HepG2 (cell line): ENCODE results near the gene ZNF506. TPM values are rescaled to one million over a fixed set of nuclear protein-coding genes. Genes with fewer than 3 reads are reported as not detected.
A peak's percentile ranks its signal among the peaks of the same experiment; 100 is the strongest.

Experiments used
- BRCA1 ChIP-seq: sonication (generic); formaldehyde crosslinking; IDR thresholded peaks from 2 replicates; pipeline ENCODE4 v1.4.0; 2020; ENCODE audit warnings: missing genetic modification reagents
- CHD2 ChIP-seq: IDR thresholded peaks from 2 replicates; pipeline ENCODE4 v1.6.1; 2011; ENCODE audit warnings: low read depth, low read length, improper control_type of control experiment
- FUBP1 ChIP-seq: sonication (generic); formaldehyde crosslinking; IDR thresholded peaks from 2 replicates; pipeline ENCODE4 v1.5.1; 2020; ENCODE audit warnings: missing genetic modification reagents, mild to moderate bottlenecking, borderline replicate concordance
- LCORL ChIP-seq, 2 experiments: fragments of 450-650 bp in 1 of 2; sonication (generic) in 1 of 2; formaldehyde crosslinking in 1 of 2; IDR thresholded peaks; 2 replicates each; pipeline versions ENCODE4 v1.5.0 to v1.6.1; 2017 to 2020; ENCODE audit warnings: antibody characterized with exemption in 1 of 2, missing genetic modification reagents in 1 of 2
- MAFK ChIP-seq, 2 experiments: IDR thresholded peaks in 1 of 2; conservative IDR thresholded peaks in 1 of 2; 2 replicates each; pipeline ENCODE4 v1.6.1; 2011; ENCODE audit warnings: improper control_type of control experiment in 2 of 2, low read length in 2 of 2
- POLR2A ChIP-seq, 2 experiments: IDR thresholded peaks; 2 replicates each; pipeline ENCODE4 v1.6.1; 2011; ENCODE audit warnings: low read depth in 2 of 2, low read length in 2 of 2, mild to moderate bottlenecking in 1 of 2, moderate library complexity in 1 of 2; ENCODE audit not compliant: insufficient read depth in 1 of 2
- RELA ChIP-seq: sonication (generic); formaldehyde crosslinking; IDR thresholded peaks from 2 replicates; pipeline ENCODE4 v1.4.0; 2020; ENCODE audit warnings: missing genetic modification reagents
- REST ChIP-seq, 2 experiments: IDR thresholded peaks; 2 replicates each; pipeline ENCODE4 v1.6.1; 2011 to 2012; ENCODE audit warnings: low read length in 2 of 2, borderline replicate concordance in 1 of 2, low read depth in 1 of 2, mild to moderate bottlenecking in 1 of 2, moderate library complexity in 1 of 2
- SIX1 ChIP-seq: sonication (generic); formaldehyde crosslinking; IDR thresholded peaks from 2 replicates; pipeline ENCODE4 v1.4.0; 2020; ENCODE audit warnings: missing genetic modification reagents, borderline replicate concordance
- SMYD3 ChIP-seq: sonication (generic); formaldehyde crosslinking; IDR thresholded peaks from 2 replicates; pipeline ENCODE4 v1.8.1; 2023; ENCODE audit warnings: mild to moderate bottlenecking, missing genetic modification reagents
- SNAI1 ChIP-seq: sonication (generic); formaldehyde crosslinking; IDR thresholded peaks from 2 replicates; pipeline ENCODE4 v1.5.0; 2020; ENCODE audit warnings: mild to moderate bottlenecking, missing genetic modification reagents, borderline replicate concordance
- TBL1XR1 ChIP-seq: fragments of 150-350 bp; IDR thresholded peaks from 2 replicates; pipeline ENCODE4 v1.6.1; 2014; ENCODE audit warnings: borderline replicate concordance, low read length; ENCODE audit not compliant: partially characterized antibody
- TEAD2 ChIP-seq: sonication (generic); formaldehyde crosslinking; IDR thresholded peaks from 2 replicates; pipeline ENCODE4 v1.9.0; 2021; ENCODE audit warnings: missing genetic modification reagents
- XRCC5 ChIP-seq: fragments of 200-400 bp; formaldehyde crosslinking; optimal IDR thresholded peaks from 2 replicates; pipeline ENCODE3; 2017; ENCODE audit warnings: mild to moderate bottlenecking, low read length
- ZBTB7A ChIP-seq: sonication (generic); formaldehyde crosslinking; IDR thresholded peaks from 2 replicates; pipeline ENCODE4 v1.8.0; 2022; ENCODE audit warnings: mild to moderate bottlenecking, missing genetic modification reagents
- ZGPAT ChIP-seq: IDR thresholded peaks from 2 replicates; pipeline ENCODE4 v1.6.1; 2016; ENCODE audit warnings: mild to moderate bottlenecking
- ZMYM2 ChIP-seq: sonication (generic); formaldehyde crosslinking; IDR thresholded peaks from 2 replicates; pipeline ENCODE4 v1.8.0; 2022; ENCODE audit warnings: mild to moderate bottlenecking, missing genetic modification reagents
- ZNF329 ChIP-seq: sonication (generic); formaldehyde crosslinking; IDR thresholded peaks from 2 replicates; pipeline ENCODE4 v1.9.0; 2021; ENCODE audit warnings: low read depth, mild to moderate bottlenecking, missing genetic modification reagents
- ZNF34 ChIP-seq: sonication (generic); formaldehyde crosslinking; IDR thresholded peaks from 2 replicates; pipeline ENCODE4 v1.4.0; 2020; ENCODE audit warnings: mild to moderate bottlenecking, missing genetic modification reagents, borderline replicate concordance
- ZNF562 ChIP-seq: sonication (generic); formaldehyde crosslinking; IDR thresholded peaks from 2 replicates; pipeline ENCODE4 v1.8.0; 2022; ENCODE audit warnings: missing genetic modification reagents, borderline replicate concordance
- polyA plus RNA-seq, 8 experiments: library from polyadenylated mRNA; depleted of rRNA in 3 of 8; stranded (reverse) in 7 of 8; unstranded in 1 of 8; fragments of >200 nt; fragmentation: Illumina TruSeq in 4 of 8; extraction: Trizol in 4 of 8; gene quantifications; 2 replicates each; pipeline versions ENCODE4 v1.2.1 to v1.2.3, GENCODE V29; 2011 to 2016; ENCODE audit warnings: low read depth in 4 of 8, missing spikeins in 1 of 8, mixed read lengths in 1 of 8; ENCODE audit not compliant: insufficient read depth in 1 of 8
- total RNA-seq, 5 experiments: library from RNA; depleted of rRNA; stranded (reverse); fragments of >200 nt; fragmentation: Illumina TruSeq; extraction: Trizol; gene quantifications; 2 replicates each; pipeline ENCODE4 v1.2.3, GENCODE V29; 2016; ENCODE audit warnings: low read depth in 1 of 5
- TF ChIP-seq, protein P1 (sequence below): sonication (generic); formaldehyde crosslinking; IDR thresholded peaks from 2 replicates; pipeline ENCODE4 v1.4.0; 2020; ENCODE audit warnings: missing genetic modification reagents, mild to moderate bottlenecking, borderline replicate concordance

Gene ZNF506
- total and polyA plus RNA-seq, 2 of the 13 experiments (the other 11 are each of a cell fraction or from before 2014, with no cell fraction given) = not detected

- peak; percentile 76; the same call in 1 of the 2 replicates for TF ChIP-seq ZNF34 (CRISPR knock-in tag)
- TF ChIP-seq TEAD2 (CRISPR knock-in tag) = no peak
- no peak for TF ChIP-seq ZMYM2 (CRISPR knock-in tag)
- TF ChIP-seq REST (IDR thresholded peaks at IDR 0.05; ENCODE audit: borderline replicate concordance in 1 of 2, low read depth in 1 of 2, low read length in 2 of 2) = peak in 1 of 2 experiments; percentile 62; a peak in 1 of 4 replicates
- TF ChIP-seq ZNF329 (CRISPR knock-in tag) = 0 out of 2 replicates have a peak, but pooled peaks have one; percentile 63
- no peak for TF ChIP-seq FUBP1 (CRISPR knock-in tag)
- TF ChIP-seq ZBTB7A (CRISPR knock-in tag) = no peak
- peak; percentile 96 to 98 for TF ChIP-seq POLR2A (IDR thresholded peaks at IDR 0.05; ENCODE audit: insufficient read depth in 1 of 2, low read depth in 2 of 2, low read length in 2 of 2)
- TF ChIP-seq RELA (CRISPR knock-in tag) = no peak
- no peak for TF ChIP-seq XRCC5
- TF ChIP-seq SNAI1 = no peak
- TF ChIP-seq SIX1 (CRISPR knock-in tag) = no peak
- TF ChIP-seq SMYD3 (CRISPR knock-in tag) = no peak
- TF ChIP-seq, protein P1, sequence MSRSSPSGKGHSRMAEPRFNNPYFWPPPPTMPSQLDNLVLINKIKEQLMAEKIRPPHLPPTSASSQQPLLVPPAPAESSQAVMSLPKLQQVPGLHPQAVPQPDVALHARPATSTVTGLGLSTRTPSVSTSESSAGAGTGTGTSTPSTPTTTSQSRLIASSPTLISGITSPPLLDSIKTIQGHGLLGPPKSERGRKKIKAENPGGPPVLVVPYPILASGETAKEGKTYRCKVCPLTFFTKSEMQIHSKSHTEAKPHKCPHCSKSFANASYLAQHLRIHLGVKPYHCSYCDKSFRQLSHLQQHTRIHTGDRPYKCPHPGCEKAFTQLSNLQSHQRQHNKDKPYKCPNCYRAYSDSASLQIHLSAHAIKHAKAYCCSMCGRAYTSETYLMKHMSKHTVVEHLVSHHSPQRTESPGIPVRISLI (CRISPR knock-in tag) = peak; percentile 45; the same call in 1 of the 2 replicates
- no peak; the same call in 1 of the 2 replicates for TF ChIP-seq ZGPAT
- peak; percentile 50; the same call in 1 of the 2 replicates for TF ChIP-seq BRCA1 (CRISPR knock-in tag)
- TF ChIP-seq ZNF562 (CRISPR knock-in tag) = no peak
- no peak for TF ChIP-seq TBL1XR1
- no peak for TF ChIP-seq LCORL (IDR thresholded peaks at IDR 0.05)
- TF ChIP-seq LCORL (CRISPR knock-in tag; IDR thresholded peaks at IDR 0.05) = no peak
- TF ChIP-seq MAFK (conservative IDR thresholded peaks at IDR 0.05 in 1 of 2, IDR thresholded peaks at IDR 0.05 in 1 of 2; ENCODE audit: low read length in 2 of 2) = no peak
- no peak for TF ChIP-seq CHD2
Measured at GRCh38 chr19:19865750-19866610, 44.4 kb upstream of the ZNF506 start, which contains the start of gene ZNF253 (continued).
